Measurements from ENCODE around the gene MSLN. TPM values are rescaled to one million over a fixed set of nuclear protein-coding genes. Genes with fewer than 3 reads are reported as not detected.

MSLN gene
- total and polyA plus RNA-seq, 2 of the 13 experiments (the other 11 are each of a cell fraction or from before 2014, with no cell fraction given) = 2.0 to 2.3 TPM

DNA sequence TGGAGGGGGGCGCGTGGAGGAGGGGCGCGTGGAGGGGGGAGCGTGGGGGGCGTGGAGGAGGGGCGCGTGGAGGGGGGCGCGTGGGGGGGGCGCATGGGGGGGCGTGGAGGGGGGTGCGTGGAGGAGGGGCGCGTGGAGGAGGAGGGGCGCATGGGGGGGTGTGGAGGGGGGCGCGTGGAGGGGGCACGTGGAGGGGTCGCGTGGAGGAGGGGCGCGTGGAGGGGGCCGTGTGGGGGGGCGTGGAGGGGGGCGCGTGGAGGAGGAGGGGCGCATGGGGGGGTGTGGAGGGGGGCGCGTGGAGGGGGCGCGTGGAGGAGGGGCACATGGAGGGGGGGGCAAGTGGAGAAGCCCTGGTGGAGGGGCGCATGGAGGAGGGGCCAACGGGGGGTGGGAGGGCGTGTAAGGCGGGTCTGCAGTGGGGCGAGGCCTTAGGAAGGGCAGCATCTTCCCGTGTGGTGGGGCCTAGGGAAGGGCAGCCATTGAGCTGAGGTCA is 7.3 kb downstream of the MSLN start:
- intact Hi-C loops (cut with micrococcal nuclease; ENCODE audit: unreplicated experiment) = no loop called here
- DNase-seq (ENCODE audit: low spot score) (no peak), ATAC-seq (no peak), FAIRE-seq (no peak)
- no peaks in the 10 kb centered on the region for H4K20me1 ChIP-seq (ENCODE audit: insufficient read depth, low read length)
- H2AFZ ChIP-seq (ENCODE audit: low read length) = no peak overlapping the region
- BruUV-seq (replicated peaks) = no TSS peak
- no peaks in the 10 kb centered on the region for H3K9me3 ChIP-seq (ENCODE audit: low read length)
- no peaks in the 10 kb centered on the region for H3K36me3 ChIP-seq (replicated peaks in 1 of 2; ENCODE audit: control insufficient read depth in 1 of 2, insufficient read depth in 2 of 2, low read length in 2 of 2)
- H3K79me2 ChIP-seq (ENCODE audit: insufficient read depth, low read length) = no peaks in the 10 kb centered on the region
- no peak overlapping the region for H3K4me3 ChIP-seq (replicated peaks in 1 of 3; ENCODE audit: insufficient read depth in 1 of 3, low read depth in 2 of 3, low read length in 3 of 3)
- no peaks in the 10 kb centered on the region for H3K4me1 ChIP-seq (ENCODE audit: insufficient read depth, low read length)
- ChIA-PET POLR2A (no interaction called here), CTCF (ENCODE audit: low intra/inter-chr PET ratio, low total read pairs) (no interaction called here)
- no peak overlapping the region for H3K27ac ChIP-seq (ENCODE audit: extremely low read length, insufficient read depth, low read length)
- peaks cover 0 to 4% of the 10 kb centered on the region in 2 experiments; a peak in 2 of 5 replicates for H3K27me3 ChIP-seq (ENCODE audit: control insufficient read depth in 1 of 2, insufficient read depth in 2 of 2, low read length in 2 of 2)
- in situ Hi-C loops (cut with HindIII; ENCODE audit: extremely low pct_ligation_motif_present, low pct_unique_long_range_greater_than_20kb) = no loop called here
- H3K9ac ChIP-seq (ENCODE audit: insufficient read depth, low read depth, low read length) = no peak overlapping the region
- WGBS (ENCODE audit: low lambda C conversion rate) = 63% methylated on average over 38 of the region's 38 CpGs
- H3K4me2 ChIP-seq (ENCODE audit: low read depth, low read length) = no peak overlapping the region
- TF ChIP-seq, protein P1, sequence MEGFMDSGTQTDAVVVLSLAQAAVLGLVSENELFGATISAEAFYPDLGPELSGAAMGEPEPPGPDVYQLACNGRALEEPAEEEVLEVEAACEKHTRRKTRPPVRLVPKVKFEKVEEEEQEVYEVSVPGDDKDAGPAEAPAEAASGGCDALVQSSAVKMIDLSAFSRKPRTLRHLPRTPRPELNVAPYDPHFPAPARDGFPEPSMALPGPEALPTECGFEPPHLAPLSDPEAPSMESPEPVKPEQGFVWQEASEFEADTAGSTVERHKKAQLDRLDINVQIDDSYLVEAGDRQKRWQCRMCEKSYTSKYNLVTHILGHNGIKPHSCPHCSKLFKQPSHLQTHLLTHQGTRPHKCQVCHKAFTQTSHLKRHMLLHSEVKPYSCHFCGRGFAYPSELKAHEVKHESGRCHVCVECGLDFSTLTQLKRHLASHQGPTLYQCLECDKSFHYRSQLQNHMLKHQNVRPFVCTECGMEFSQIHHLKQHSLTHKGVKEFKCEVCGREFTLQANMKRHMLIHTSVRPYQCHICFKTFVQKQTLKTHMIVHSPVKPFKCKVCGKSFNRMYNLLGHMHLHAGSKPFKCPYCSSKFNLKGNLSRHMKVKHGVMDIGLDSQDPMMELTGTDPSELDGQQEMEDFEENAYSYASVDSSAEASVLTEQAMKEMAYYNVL (CRISPR knock-in tag; IDR thresholded peaks at IDR 0.05; ENCODE audit: borderline replicate concordance) = no peak
- TF ChIP-seq ZNF432 (CRISPR knock-in tag; IDR thresholded peaks at IDR 0.05; ENCODE audit: borderline replicate concordance) (no peak), ZFP90 (CRISPR knock-in tag; IDR thresholded peaks at IDR 0.05; ENCODE audit: borderline replicate concordance) (no peak), GLI4 (CRISPR knock-in tag; IDR thresholded peaks at IDR 0.05; ENCODE audit: borderline replicate concordance) (no peak), BRCA1 (CRISPR knock-in tag; IDR thresholded peaks at IDR 0.05) (no peak), BCL6 (CRISPR knock-in tag; IDR thresholded peaks at IDR 0.05) (no peak), SRSF1 (optimal IDR thresholded peaks at IDR 0.05; ENCODE audit: low read depth, low read length) (no peak), ZNF292 (CRISPR knock-in tag; IDR thresholded peaks at IDR 0.05; ENCODE audit: borderline replicate concordance, low read depth) (no peak)
- TF ChIP-seq, protein P2, sequence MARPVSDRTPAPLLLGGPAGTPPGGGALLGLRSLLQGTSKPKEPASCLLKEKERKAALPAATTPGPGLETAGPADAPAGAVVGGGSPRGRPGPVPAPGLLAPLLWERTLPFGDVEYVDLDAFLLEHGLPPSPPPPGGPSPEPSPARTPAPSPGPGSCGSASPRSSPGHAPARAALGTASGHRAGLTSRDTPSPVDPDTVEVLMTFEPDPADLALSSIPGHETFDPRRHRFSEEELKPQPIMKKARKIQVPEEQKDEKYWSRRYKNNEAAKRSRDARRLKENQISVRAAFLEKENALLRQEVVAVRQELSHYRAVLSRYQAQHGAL (CRISPR knock-in tag; IDR thresholded peaks at IDR 0.05; ENCODE audit: not compliant biosample characterization) = no peak
- TF ChIP-seq, protein P3, sequence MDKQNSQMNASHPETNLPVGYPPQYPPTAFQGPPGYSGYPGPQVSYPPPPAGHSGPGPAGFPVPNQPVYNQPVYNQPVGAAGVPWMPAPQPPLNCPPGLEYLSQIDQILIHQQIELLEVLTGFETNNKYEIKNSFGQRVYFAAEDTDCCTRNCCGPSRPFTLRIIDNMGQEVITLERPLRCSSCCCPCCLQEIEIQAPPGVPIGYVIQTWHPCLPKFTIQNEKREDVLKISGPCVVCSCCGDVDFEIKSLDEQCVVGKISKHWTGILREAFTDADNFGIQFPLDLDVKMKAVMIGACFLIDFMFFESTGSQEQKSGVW (CRISPR knock-in tag; IDR thresholded peaks at IDR 0.05; ENCODE audit: borderline replicate concordance) = no peak

All from HepG2 (cell line).